Measurements from ENCODE around the gene FRMD4B. TPM values are rescaled to one million over a fixed set of nuclear protein-coding genes. Genes with fewer than 3 reads are reported as not detected.

The FRMD4B gene
- total RNA-seq, 1 donor from 2014 or later = 16.1 TPM

- Histone ChIP-seq H3K27me3 (ENCODE audit: low read depth) (no peaks in the 10 kb centered on the region), H3K4me3 (no peak overlapping the region), H3K36me3 (peaks cover 53% of the 10 kb centered on the region), H3K9me3 (replicated peaks) (no peaks in the 10 kb centered on the region), H3K4me1 (no peaks in the 10 kb centered on the region), H3K27ac (replicated peaks) (no peak overlapping the region)
- TF ChIP-seq CTCF (IDR thresholded peaks at IDR 0.05; ENCODE audit: borderline replicate concordance) = no peak
- intact Hi-C loops (cut with micrococcal nuclease) = no loop called here
- DNase-seq = no peak
Observed at GRCh38 chr3:69216981-69217380, 168.9 kb downstream of the FRMD4B start.

- TF ChIP-seq CTCF (IDR thresholded peaks at IDR 0.05; ENCODE audit: borderline replicate concordance) = no peak
- Histone ChIP-seq H3K9me3 (replicated peaks) (no peaks in the 10 kb centered on the region), H3K4me1 (no peaks in the 10 kb centered on the region), H3K36me3 (peaks cover 40% of the 10 kb centered on the region), H3K27me3 (ENCODE audit: low read depth) (no peaks in the 10 kb centered on the region), H3K4me3 (no peak overlapping the region), H3K27ac (replicated peaks) (no peak overlapping the region)
- intact Hi-C loops (cut with micrococcal nuclease) = no loop called here
- DNase-seq = no peak
Observed at GRCh38 chr3:69214241-69214640, 171.6 kb downstream of the FRMD4B start.

- DNase-seq = no peak
- intact Hi-C loops (cut with micrococcal nuclease) = no loop called here
- Histone ChIP-seq H3K27me3 (ENCODE audit: low read depth) (no peaks in the 10 kb centered on the region), H3K9me3 (replicated peaks) (no peaks in the 10 kb centered on the region), H3K36me3 (peaks cover 43% of the 10 kb centered on the region), H3K4me3 (no peak overlapping the region), H3K27ac (replicated peaks) (no peak overlapping the region), H3K4me1 (no peaks in the 10 kb centered on the region)
- no peak for TF ChIP-seq CTCF (IDR thresholded peaks at IDR 0.05; ENCODE audit: borderline replicate concordance)
Observed at GRCh38 chr3:69212411-69213160, 173.3 kb downstream of the FRMD4B start.

GRCh38 chr3:69210068-69210730, 175.7 kb downstream of the FRMD4B start:
- no peaks in the 10 kb centered on the region for H3K4me1 ChIP-seq
- H3K4me3 ChIP-seq = no peak overlapping the region
- H3K36me3 ChIP-seq = peaks cover 28% of the 10 kb centered on the region
- H3K27ac ChIP-seq (replicated peaks) = no peak overlapping the region
- no peak for TF ChIP-seq CTCF (IDR thresholded peaks at IDR 0.05; ENCODE audit: borderline replicate concordance)
- intact Hi-C loops (cut with micrococcal nuclease) = no loop called here
- no peaks in the 10 kb centered on the region for H3K27me3 ChIP-seq (ENCODE audit: low read depth)
- H3K9me3 ChIP-seq (replicated peaks) = no peaks in the 10 kb centered on the region
- DNase-seq = no peak

GRCh38 chr3:69209413-69209812, 176.5 kb downstream of the FRMD4B start:
- no peak for TF ChIP-seq CTCF (IDR thresholded peaks at IDR 0.05; ENCODE audit: borderline replicate concordance)
- Histone ChIP-seq H3K36me3 (peaks cover 25% of the 10 kb centered on the region), H3K4me1 (peaks cover 2% of the 10 kb centered on the region), H3K9me3 (replicated peaks) (no peaks in the 10 kb centered on the region), H3K27ac (replicated peaks) (no peak overlapping the region), H3K4me3 (no peak overlapping the region), H3K27me3 (ENCODE audit: low read depth) (no peaks in the 10 kb centered on the region)
- no peak for DNase-seq
- intact Hi-C loops (cut with micrococcal nuclease) = no loop called here
